Raji (cell line): Measurements from ENCODE around the gene SLC7A6.

Experiments
- POLR2A ChIP-seq: IDR thresholded peaks from 2 replicates; pipeline ENCODE4 v1.6.1; 2011; ENCODE audit warnings: low read depth, low read length, control low read depth; ENCODE audit not compliant: insufficient read depth

The SLC7A6 gene

DNA sequence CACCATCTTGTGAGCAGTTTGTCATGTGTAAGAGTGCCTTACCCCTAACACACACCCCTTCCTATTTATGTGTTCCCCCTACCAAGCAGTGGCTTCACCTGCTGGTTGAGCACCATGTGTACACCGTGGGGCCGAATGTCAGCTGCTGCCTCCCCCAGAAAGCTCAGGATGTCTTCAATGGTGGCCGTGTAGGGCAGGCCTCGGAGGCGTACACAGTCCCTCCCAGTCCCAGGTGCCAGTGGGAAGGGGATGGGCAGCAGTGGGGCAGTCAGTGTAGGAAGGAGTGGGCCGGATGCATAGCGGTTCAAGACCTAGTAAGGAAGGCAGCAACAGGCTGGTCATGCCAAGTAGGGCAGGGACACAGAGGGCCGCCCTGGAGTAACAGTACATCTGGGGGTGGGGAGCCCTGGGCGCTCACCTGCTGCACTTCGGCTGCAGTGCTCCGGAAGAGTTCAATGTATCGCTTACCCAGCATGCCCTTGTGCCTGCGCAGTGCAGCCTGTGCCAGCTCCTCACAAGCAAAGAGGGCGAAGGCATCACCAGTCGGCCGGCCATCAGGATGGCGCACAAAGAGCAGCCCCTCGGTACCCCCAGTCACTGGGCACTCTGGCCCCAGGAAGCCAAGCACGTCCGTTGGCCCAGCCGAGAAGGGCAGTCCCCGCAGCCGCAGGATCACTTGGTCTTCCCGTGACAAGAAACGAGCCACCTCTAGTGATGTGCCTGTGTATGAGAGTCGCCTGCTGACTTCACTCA, 32.8 kb upstream of the SLC7A6 start:
- TF ChIP-seq POLR2A = no peak

GRCh38 chr16:68232335-68232734, 32.0 kb upstream of the SLC7A6 start:
- no peak for TF ChIP-seq POLR2A

- no peak for TF ChIP-seq POLR2A
Observed at GRCh38 chr16:68233085-68233834, 31.1 kb upstream of the SLC7A6 start.

GRCh38 chr16:68233835-68234187, 30.5 kb upstream of the SLC7A6 start:
- no peak for TF ChIP-seq POLR2A

DNA sequence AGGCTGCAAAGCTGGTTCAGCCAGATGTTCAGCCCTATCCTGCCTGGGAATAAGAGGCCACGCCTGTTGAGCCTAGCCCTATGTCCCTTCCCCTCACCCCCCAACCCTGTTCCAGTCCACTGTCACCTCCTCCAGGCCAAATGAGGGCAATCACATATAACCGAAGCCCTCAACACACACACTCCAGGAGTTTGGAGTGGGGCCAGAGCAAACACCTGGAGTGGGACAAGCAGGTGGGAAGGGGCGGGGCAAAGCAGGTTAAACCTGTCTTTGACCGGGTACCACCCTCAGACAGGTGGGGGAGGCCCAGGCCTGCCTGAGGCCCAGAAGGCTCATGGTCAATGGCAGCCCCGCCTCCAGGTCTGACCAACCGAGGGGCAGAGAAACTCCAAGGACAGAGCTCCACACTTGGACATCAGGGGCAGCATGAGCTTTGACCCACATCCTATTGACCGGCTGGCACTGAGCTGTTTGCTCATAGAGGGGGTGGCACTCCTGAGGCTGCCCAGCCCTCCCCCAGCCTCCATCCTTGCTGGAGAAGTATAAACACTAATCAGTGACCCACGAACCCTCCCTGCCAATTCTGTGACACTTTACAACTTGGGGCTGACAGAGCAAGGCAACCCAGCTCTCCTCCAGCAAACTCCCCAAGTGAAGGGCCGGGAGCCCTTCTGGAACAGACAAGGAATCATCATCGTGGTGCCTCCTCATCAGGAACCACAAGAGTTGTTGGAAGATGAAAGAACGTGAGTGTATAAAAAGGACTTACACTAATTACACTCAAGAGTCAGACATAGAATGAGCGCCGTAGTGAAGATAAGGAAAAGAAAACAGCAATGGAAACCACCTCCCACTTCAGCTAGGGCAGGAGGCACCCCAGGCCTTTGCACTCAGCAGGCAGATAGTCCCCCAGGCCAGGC, 29.9 kb upstream of the SLC7A6 start:
- TF ChIP-seq POLR2A = no peak

GRCh38 chr16:68235108-68235886, 29.0 kb upstream of the SLC7A6 start:
- TF ChIP-seq POLR2A = no peak

- no peak for TF ChIP-seq POLR2A
Observed at GRCh38 chr16:68235887-68236136, 28.5 kb upstream of the SLC7A6 start, which contains the start of gene ESRP2. ESRP2 (minus strand) TSS chr16:68236127; CDS start chr16:68236045, 82 bp downstream.

GRCh38 chr16:68236137-68236825, 28.0 kb upstream of the SLC7A6 start:
- no peak for TF ChIP-seq POLR2A

- no peak for TF ChIP-seq POLR2A
Observed at GRCh38 chr16:68236826-68237242, 27.5 kb upstream of the SLC7A6 start.

DNA sequence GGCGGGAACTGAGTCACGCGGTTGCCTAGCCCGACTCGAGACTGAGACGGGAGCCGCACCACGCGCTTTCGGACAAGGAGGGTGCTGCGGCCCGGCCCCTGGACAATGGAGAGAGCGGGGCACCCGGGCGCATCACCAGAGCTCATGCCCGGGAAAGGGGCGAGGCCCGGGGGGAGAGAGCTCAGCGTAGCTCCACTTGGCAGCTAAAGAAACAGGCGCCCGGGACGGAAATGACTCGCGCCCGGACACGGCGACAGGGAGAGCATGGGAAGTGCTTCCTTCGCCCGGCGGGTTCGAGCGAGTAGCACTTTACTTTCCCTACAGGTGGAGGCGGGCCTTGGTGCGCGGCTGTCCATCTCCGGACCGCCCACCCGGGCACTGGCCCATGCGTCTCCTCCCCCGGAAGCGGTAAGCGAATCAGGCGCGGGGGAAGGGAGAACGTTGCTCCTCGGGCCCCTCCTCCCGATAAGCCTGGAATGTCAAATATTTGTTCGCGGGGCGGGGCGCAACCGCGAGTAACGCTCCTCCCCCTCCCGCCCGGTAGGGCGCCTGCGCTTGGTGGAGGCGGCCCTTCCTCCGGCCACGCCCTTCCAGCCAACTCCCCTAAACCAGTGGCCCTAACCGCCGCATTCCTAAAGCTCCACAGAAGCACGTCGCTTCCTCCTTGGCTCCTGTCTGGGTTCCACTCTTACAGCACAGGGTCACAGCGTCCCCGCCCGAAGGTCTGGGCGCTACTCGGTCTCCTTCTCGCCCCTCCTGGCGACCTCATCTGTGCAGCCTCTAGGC, 26.9 kb upstream of the SLC7A6 start:
- TF ChIP-seq POLR2A = peak; percentile 52; the same call in 1 of the 2 replicates

DNA sequence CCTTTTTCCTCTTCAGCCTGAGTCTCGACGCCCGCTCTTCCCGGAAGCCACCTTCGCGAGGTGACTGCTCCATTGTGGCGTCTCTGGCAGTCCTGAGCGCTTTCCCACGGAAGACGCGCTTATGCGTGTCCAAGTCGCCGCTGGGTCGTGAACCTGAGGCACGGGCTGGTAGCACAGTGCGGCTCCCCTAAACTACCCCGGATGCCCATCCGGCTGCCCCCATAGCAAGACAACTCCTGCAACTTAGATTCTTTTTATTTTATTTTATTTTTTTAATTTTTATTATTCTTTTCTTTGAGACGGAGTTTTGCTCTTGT, 26.3 kb upstream of the SLC7A6 start:
- no peak for TF ChIP-seq POLR2A

- TF ChIP-seq POLR2A = no peak
Observed at GRCh38 chr16:68242085-68242484, 22.2 kb upstream of the SLC7A6 start.

- no peak for TF ChIP-seq POLR2A
Observed at GRCh38 chr16:68242926-68243858, 21.1 kb upstream of the SLC7A6 start.

DNA sequence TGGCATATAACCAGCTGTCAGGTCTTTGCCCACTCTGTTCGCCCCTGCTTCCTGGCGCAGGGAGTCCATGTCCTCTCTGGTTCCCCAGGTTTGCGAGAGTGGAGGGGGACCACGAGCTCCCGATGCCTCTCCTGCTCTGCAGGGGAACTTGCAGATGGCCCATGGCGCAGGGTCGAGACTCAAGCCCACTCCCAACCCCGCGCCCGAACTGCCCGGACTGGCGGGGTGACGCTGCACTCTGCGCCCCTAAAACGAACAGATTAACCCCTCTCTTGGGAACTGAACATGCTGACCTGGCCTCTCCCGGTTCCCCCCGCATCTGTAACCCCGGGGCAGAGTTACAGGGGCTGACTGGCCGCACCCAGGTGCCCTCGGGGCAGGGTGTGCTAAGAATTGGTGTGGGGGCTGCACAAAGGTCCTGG, 19.8 kb upstream of the SLC7A6 start:
- TF ChIP-seq POLR2A = no peak
